ENCODE measurements around the gene FUOM. TPM values are rescaled to one million over a fixed set of nuclear protein-coding genes. Genes with fewer than 3 reads are reported as not detected.

Gene FUOM
- total and polyA plus RNA-seq, 9 of the 15 experiments (the other 6 are each of a cell fraction or from before 2014, with no cell fraction given): 1.8 to 96.1 (median 27.0) TPM

DNA sequence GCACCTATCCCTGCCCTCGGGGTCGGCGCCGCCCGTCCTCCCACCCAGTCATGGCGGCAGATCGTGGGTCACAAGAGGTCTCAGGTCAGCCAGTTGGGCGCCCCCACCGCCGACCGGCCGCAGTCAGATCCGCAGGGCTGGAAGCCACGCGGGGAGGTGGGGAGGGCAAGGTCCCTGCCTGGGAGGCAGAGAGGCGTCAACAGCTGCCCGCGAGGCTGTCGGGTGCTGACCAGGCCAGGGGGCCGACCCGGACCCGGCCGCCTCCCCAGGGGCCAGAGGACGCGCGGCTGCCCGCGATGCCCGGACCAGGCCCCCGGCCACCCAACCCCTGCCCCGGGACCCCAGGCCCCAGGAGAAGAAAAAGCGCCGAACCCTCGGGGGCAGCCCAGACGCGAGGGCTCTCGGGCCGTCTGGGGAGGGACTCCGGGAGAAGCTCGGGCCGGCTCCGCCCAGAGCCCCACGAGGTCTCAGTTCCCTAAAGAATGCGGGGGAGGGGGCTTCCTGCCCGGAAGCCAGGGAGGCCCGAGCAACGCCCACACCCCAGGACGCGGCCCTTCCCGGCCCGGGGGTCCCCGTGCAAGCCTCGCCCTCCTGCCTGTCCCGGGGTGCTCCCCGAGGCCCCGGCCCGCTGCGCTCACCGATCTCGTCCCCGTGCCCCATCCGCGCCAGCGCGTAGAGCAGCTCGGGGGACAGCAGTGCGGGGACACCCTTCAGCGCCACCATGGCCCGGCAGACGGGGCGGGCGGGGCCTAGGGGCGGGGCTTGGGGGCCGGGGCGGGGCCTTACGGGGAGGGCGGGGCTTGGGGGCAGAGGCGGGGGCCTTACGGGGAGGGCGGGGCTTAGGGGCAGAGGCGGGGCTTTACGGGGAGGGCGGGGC is at the start of gene FUOM (continued):
- TF ChIP-seq, protein P1, sequence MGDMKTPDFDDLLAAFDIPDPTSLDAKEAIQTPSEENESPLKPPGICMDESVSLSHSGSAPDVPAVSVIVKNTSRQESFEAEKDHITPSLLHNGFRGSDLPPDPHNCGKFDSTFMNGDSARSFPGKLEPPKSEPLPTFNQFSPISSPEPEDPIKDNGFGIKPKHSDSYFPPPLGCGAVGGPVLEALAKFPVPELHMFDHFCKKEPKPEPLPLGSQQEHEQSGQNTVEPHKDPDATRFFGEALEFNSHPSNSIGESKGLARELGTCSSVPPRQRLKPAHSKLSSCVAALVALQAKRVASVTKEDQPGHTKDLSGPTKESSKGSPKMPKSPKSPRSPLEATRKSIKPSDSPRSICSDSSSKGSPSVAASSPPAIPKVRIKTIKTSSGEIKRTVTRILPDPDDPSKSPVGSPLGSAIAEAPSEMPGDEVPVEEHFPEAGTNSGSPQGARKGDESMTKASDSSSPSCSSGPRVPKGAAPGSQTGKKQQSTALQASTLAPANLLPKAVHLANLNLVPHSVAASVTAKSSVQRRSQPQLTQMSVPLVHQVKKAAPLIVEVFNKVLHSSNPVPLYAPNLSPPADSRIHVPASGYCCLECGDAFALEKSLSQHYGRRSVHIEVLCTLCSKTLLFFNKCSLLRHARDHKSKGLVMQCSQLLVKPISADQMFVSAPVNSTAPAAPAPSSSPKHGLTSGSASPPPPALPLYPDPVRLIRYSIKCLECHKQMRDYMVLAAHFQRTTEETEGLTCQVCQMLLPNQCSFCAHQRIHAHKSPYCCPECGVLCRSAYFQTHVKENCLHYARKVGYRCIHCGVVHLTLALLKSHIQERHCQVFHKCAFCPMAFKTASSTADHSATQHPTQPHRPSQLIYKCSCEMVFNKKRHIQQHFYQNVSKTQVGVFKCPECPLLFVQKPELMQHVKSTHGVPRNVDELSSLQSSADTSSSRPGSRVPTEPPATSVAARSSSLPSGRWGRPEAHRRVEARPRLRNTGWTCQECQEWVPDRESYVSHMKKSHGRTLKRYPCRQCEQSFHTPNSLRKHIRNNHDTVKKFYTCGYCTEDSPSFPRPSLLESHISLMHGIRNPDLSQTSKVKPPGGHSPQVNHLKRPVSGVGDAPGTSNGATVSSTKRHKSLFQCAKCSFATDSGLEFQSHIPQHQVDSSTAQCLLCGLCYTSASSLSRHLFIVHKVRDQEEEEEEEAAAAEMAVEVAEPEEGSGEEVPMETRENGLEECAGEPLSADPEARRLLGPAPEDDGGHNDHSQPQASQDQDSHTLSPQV (IDR thresholded peaks at IDR 0.05): 0 out of 2 replicates have a peak, but pooled peaks have one; percentile 44
- TF ChIP-seq ZNF57 (CRISPR knock-in tag; IDR thresholded peaks at IDR 0.05): no peak
- TF ChIP-seq, protein P2, sequence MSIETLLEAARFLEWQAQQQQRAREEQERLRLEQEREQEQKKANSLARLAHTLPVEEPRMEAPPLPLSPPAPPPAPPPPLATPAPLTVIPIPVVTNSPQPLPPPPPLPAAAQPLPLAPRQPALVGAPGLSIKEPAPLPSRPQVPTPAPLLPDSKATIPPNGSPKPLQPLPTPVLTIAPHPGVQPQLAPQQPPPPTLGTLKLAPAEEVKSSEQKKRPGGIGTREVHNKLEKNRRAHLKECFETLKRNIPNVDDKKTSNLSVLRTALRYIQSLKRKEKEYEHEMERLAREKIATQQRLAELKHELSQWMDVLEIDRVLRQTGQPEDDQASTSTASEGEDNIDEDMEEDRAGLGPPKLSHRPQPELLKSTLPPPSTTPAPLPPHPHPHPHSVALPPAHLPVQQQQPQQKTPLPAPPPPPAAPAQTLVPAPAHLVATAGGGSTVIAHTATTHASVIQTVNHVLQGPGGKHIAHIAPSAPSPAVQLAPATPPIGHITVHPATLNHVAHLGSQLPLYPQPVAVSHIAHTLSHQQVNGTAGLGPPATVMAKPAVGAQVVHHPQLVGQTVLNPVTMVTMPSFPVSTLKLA (conservative IDR thresholded peaks at IDR 0.05): peak; percentile 39 to 77; a peak in 2 of 4 replicates
- TF ChIP-seq, protein P3, sequence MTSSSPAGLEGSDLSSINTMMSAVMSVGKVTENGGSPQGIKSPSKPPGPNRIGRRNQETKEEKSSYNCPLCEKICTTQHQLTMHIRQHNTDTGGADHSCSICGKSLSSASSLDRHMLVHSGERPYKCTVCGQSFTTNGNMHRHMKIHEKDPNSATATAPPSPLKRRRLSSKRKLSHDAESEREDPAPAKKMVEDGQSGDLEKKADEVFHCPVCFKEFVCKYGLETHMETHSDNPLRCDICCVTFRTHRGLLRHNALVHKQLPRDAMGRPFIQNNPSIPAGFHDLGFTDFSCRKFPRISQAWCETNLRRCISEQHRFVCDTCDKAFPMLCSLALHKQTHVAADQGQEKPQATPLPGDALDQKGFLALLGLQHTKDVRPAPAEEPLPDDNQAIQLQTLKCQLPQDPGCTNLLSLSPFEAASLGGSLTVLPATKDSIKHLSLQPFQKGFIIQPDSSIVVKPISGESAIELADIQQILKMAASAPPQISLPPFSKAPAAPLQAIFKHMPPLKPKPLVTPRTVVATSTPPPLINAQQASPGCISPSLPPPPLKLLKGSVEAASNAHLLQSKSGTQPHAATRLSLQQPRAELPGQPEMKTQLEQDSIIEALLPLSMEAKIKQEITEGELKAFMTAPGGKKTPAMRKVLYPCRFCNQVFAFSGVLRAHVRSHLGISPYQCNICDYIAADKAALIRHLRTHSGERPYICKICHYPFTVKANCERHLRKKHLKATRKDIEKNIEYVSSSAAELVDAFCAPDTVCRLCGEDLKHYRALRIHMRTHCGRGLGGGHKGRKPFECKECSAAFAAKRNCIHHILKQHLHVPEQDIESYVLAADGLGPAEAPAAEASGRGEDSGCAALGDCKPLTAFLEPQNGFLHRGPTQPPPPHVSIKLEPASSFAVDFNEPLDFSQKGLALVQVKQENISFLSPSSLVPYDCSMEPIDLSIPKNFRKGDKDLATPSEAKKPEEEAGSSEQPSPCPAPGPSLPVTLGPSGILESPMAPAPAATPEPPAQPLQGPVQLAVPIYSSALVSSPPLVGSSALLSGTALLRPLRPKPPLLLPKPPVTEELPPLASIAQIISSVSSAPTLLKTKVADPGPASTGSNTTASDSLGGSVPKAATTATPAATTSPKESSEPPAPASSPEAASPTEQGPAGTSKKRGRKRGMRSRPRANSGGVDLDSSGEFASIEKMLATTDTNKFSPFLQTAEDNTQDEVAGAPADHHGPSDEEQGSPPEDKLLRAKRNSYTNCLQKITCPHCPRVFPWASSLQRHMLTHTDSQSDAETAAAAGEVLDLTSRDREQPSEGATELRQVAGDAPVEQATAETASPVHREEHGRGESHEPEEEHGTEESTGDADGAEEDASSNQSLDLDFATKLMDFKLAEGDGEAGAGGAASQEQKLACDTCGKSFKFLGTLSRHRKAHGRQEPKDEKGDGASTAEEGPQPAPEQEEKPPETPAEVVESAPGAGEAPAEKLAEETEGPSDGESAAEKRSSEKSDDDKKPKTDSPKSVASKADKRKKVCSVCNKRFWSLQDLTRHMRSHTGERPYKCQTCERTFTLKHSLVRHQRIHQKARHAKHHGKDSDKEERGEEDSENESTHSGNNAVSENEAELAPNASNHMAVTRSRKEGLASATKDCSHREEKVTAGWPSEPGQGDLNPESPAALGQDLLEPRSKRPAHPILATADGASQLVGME (CRISPR knock-in tag; IDR thresholded peaks at IDR 0.05): 0 out of 2 replicates have a peak, but pooled peaks have one; percentile 26
- peak in 1 of 2 experiments; percentile 42; a peak in 1 of 4 replicates for TF ChIP-seq HDAC1 (IDR thresholded peaks at IDR 0.05)
- no peak for TF ChIP-seq SMARCA4 (IDR thresholded peaks at IDR 0.05)
- TF ChIP-seq, protein P4, sequence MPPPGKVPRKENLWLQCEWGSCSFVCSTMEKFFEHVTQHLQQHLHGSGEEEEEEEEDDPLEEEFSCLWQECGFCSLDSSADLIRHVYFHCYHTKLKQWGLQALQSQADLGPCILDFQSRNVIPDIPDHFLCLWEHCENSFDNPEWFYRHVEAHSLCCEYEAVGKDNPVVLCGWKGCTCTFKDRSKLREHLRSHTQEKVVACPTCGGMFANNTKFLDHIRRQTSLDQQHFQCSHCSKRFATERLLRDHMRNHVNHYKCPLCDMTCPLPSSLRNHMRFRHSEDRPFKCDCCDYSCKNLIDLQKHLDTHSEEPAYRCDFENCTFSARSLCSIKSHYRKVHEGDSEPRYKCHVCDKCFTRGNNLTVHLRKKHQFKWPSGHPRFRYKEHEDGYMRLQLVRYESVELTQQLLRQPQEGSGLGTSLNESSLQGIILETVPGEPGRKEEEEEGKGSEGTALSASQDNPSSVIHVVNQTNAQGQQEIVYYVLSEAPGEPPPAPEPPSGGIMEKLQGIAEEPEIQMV (tag; conservative IDR thresholded peaks at IDR 0.05; ENCODE audit: low read depth): no peak
- TF ChIP-seq ZNF143 (CRISPR knock-in tag; IDR thresholded peaks at IDR 0.05): no peak
- no peak for TF ChIP-seq ZNF174 (CRISPR knock-in tag; IDR thresholded peaks at IDR 0.05)
- no peak for TF ChIP-seq SP2 (IDR thresholded peaks at IDR 0.05; ENCODE audit: extremely low read depth, low read depth, low read length, poor library complexity, severe bottlenecking)

Measured in K562 (cell line).